ENCODE results near the gene HNRNPAB. TPM values are rescaled to one million over a fixed set of nuclear protein-coding genes. Genes with fewer than 3 reads are reported as not detected.

HNRNPAB gene
- total RNA-seq: 100 to 1,000 TPM; 183 to 198 TPM

DNA sequence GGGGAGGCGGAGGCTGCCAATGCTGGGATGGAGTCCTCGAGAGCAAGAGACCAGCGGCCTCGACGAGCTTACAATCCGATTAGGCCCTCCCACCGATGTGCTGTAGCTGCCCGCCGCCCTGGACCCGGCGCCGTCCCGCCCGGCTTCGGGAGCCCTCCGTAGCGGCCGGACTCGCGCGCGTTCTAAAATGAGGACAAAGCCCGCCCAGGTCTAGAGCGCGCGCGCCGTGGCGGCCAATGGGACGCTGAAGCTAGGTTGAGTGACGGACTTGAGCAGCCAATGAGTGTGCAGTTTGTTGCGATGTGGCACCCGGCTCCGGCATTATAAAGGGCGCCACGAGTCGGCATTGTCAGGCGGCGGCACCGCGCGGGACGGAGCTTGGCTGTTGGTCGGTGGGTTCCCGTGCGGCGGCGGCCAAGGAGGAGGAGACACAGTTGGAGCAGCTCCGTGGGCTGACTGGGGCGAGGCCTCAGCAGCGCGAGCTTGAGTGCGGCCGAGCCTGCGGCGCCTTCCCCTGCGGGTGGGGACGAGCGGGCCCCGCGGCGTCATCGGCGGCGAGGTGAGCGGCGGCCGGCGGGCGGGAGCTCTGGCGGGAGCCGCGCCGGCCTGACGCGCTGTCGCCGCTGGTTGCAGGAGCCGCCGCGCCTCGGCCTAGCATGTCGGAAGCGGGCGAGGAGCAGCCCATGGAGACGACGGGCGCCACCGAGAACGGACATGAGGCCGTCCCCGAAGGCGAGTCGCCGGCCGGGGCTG, at the start of gene HNRNPAB:
Gene HNRNPAB, plus strand, starts transcription at position 352 of the 753 bp plus-strand sequence. Its CDS starts 305 bp downstream, at position 657.
- Mint-ChIP-seq H3K27me3 (no peaks in the 10 kb centered on the region), H3K27ac (peak within 1 kb of the TSS; percentile 99), H3K36me3 (peaks cover 32% of the 10 kb centered on the region), H3K4me3 (peak within 1 kb of the TSS; percentile 98), H3K4me1 (peaks cover 32% of the 10 kb centered on the region), H3K9me3 (no peaks in the 10 kb centered on the region)
- POLR2A ChIA-PET: interaction anchor here (0.7 to 2.1 kb wide), 32 partner anchors 8 to 1673 kb away, joined by 3 to 19 read pairs (median 4); partner anchors contain the start of genes NHP2, PHYKPL, RUFY1 and ZNF354C
- ATAC-seq (ENCODE audit: low read depth) (peak; percentile 76), DNase-seq (peak; percentile 96)

DNA sequence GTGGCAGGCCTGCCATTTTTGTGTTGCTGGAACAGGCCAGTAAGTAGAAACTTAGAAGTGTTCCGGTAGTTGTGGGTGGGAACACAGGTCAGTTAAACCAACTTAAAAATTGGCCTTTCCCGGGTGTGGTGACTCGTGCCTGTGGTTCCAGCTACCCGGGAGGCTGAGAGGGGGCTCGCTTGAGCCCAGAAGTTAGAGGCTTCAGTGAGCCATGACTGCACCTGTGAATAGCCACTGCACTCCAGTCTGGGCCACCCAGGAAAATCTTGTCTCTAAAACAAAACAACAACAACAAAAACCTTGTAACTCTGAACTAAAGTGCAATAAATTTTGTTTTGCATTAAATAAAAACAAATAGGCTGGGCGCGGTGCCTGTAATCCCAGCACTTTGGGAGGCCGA, 49.3 kb upstream of the HNRNPAB start:
- no peak overlapping the region for H3K27ac Mint-ChIP-seq
- POLR2A ChIA-PET: no interaction called here
- H3K27me3 Mint-ChIP-seq: no peaks in the 10 kb centered on the region

DNA sequence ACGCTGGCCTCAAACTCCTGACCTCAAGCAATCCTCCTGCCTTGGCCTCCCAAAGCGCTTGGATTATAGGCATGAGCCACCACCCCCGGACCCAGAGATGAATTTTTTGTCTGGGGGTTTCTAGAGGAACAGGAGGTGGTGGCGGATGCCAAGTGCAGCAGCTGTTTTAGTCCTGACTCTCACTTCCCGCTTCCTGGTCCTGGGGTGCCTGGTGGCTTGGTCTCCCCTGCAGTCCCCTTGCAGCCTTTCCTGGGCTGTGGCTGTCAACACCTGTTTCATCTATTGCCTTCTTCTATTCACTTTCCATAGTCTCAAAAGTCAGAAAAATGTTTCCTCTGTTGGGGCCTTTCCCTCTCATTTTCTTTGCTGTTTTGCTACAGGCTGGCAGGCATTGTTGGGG, 44.2 kb upstream of the HNRNPAB start:
- peaks cover 30% of the 10 kb centered on the region for H3K27me3 Mint-ChIP-seq
- no peak for ATAC-seq (ENCODE audit: low read depth)
- POLR2A ChIA-PET: no interaction called here
- DNase-seq: no peak
- H3K9me3 Mint-ChIP-seq: no peaks in the 10 kb centered on the region
- no peak overlapping the region for H3K4me3 Mint-ChIP-seq
- no peaks in the 10 kb centered on the region for H3K36me3 Mint-ChIP-seq
- peaks cover 5% of the 10 kb centered on the region for H3K4me1 Mint-ChIP-seq
- H3K27ac Mint-ChIP-seq: no peak overlapping the region

More for the DNA sequence above, 49.3 kb upstream of the HNRNPAB start:
- H3K9me3 Mint-ChIP-seq: no peaks in the 10 kb centered on the region
- no peak overlapping the region for H3K4me3 Mint-ChIP-seq
- no peak for DNase-seq
- H3K36me3 Mint-ChIP-seq: peaks cover 13% of the 10 kb centered on the region
- no peak for ATAC-seq (ENCODE audit: low read depth)
- H3K4me1 Mint-ChIP-seq: peaks cover 24% of the 10 kb centered on the region

DNA sequence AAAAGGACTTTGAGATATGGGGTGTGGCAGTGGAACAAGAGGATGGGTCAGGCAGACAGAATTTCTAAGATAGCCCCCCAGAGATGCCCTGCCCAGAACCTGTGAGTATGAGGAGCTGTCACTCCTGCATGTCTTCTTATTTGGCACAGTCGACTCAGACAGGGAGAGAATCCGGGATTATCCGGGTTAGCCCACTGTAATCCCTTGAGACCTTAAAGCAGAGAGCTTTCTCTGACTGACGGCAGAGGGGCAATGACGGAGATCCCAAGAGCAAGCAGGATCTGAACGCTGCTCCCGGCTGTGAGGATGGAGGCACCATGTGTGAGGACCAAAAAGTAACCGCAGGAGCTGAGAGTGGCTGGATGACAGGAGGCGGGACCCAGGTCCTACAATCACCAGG, 41.9 kb upstream of the HNRNPAB start:
- no peak for ATAC-seq (ENCODE audit: low read depth)
- no peak overlapping the region for H3K27ac Mint-ChIP-seq
- H3K9me3 Mint-ChIP-seq: no peaks in the 10 kb centered on the region
- no peaks in the 10 kb centered on the region for H3K36me3 Mint-ChIP-seq
- POLR2A ChIA-PET: no interaction called here
- H3K27me3 Mint-ChIP-seq: peaks cover 36% of the 10 kb centered on the region
- no peak for DNase-seq
- H3K4me3 Mint-ChIP-seq: no peak overlapping the region
- peaks cover 5% of the 10 kb centered on the region for H3K4me1 Mint-ChIP-seq

DNA sequence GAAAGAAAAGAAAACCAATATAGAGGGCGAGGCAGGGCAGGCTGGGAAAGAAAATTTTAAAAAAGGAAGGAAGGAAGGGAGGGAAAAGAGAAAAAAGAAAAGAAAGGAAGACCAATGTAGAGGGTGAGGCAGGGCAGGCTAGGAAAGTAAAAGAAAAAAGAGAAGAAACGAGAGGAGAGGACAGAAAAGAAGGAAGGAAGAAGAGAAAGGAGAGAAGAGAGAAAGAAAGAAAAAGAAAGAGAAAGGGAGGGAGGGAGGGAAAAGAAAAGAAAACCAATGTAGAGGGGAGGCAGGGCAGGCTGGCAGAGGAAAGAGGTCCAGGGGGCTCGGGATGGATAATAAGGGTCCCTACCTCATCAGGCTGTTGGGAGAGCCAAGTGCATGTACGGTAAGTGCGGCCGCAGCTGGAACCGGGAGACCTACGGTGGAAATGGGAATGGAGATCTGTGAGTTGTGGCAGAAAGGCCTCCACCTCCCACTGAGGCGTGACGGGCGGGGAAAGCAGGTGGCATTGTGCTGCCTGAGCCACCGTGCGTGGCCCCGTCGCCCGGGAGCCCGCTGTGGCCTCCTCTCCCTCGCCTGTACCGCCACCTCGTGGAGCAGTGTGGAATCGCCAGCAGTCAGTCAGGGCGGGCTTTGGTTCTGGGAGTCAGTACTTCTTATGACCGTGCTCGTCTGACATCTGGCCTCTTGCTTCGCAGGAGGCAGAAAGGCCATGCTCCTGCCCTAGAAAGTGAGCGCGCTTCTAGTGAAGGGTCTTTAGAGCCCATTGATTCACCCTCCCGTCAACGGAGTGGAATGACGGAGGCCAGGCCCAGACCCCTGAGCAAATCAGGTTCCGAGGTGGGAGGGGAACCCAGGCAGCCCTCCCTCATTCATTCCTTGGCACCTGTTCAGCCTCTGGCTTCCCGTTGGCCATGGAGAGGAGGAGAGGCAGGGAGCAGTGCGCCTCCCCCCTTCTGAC, 40.3 kb upstream of the HNRNPAB start:
- peaks cover 5% of the 10 kb centered on the region for H3K4me1 Mint-ChIP-seq
- no peak overlapping the region for H3K27ac Mint-ChIP-seq
- H3K9me3 Mint-ChIP-seq: no peaks in the 10 kb centered on the region
- peaks cover 41% of the 10 kb centered on the region for H3K27me3 Mint-ChIP-seq
- POLR2A ChIA-PET: no interaction called here
- ATAC-seq (ENCODE audit: low read depth): peak; percentile 99
- H3K36me3 Mint-ChIP-seq: no peaks in the 10 kb centered on the region
- peak; percentile 97 for DNase-seq
- peak overlapping the region; percentile 41 for H3K4me3 Mint-ChIP-seq

DNA sequence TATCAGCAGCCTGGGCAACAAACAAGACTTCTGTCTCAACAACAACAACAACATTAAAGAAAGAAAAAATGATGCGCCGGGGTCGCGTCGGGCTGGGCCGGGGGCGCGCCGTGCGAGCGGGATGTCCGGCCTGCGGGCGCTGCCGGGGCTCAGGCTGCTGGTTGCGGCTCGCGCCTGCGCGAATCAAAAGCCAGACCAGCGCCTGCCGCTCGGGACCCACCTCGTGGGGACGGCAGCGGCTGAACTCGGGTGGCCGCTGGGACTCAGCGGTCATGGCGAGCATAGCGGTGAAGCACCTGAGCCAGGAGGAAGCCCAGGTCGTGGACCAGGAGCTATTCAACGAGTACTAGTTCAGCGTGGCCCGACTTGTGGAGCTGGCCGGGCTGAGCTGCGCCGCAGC, 38.8 kb upstream of the HNRNPAB start:
- no peak overlapping the region for H3K27ac Mint-ChIP-seq
- H3K27me3 Mint-ChIP-seq: peaks cover 39% of the 10 kb centered on the region
- no peaks in the 10 kb centered on the region for H3K36me3 Mint-ChIP-seq
- no peaks in the 10 kb centered on the region for H3K9me3 Mint-ChIP-seq
- H3K4me1 Mint-ChIP-seq: peaks cover 5% of the 10 kb centered on the region
- ATAC-seq (ENCODE audit: low read depth) (no peak), DNase-seq (no peak)
- POLR2A ChIA-PET: no interaction called here
- no peak overlapping the region for H3K4me3 Mint-ChIP-seq

DNA sequence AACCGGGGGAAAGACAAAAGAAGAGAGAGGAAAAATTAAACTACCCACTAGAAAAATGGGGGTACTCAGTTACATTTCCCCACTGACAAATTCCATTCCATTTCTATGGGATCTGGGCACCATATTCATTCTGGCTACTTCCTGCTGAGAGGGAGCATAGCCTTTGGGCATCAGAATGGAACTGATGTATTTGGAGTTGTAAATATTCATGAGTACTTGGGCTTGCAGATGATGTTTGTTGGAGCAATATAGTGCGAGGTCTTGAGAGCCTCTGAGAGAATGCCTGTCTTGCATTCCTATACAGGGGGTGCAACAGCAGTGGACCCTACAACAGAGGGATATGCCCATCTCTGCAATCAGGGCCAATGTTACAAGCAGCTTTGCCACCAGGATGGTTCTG, 33.9 kb upstream of the HNRNPAB start:
- Mint-ChIP-seq H3K4me3 (no peak overlapping the region), H3K27ac (no peak overlapping the region), H3K36me3 (no peaks in the 10 kb centered on the region), H3K9me3 (no peaks in the 10 kb centered on the region), H3K4me1 (no peaks in the 10 kb centered on the region), H3K27me3 (peaks cover 11% of the 10 kb centered on the region)
- POLR2A ChIA-PET: no interaction called here
- DNase-seq: no peak
- no peak for ATAC-seq (ENCODE audit: low read depth)

DNA sequence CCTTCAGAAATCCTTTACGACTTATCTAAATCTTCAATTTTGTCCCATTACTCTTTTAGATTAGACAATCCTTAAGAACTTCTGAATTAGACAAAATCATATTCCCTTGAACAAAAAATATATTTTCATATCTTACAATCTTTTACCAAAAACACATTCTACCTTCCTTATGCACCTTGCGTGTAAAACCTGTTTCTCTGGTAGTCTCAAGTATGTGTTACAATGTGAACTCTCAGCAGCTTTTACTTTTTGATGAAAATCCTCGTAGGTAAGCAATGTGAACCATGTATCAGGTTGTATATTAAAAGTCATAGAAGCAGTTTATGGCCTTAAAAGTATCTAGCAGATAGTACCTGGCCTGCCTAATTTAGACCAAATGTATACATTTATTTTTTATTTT, 29.9 kb upstream of the HNRNPAB start:
- Mint-ChIP-seq H3K27me3 (peaks cover 4% of the 10 kb centered on the region), H3K27ac (no peak overlapping the region), H3K4me3 (no peak overlapping the region), H3K4me1 (no peaks in the 10 kb centered on the region), H3K9me3 (no peaks in the 10 kb centered on the region), H3K36me3 (no peaks in the 10 kb centered on the region)
- POLR2A ChIA-PET: no interaction called here
- DNase-seq: no peak
- no peak for ATAC-seq (ENCODE audit: low read depth)

DNA sequence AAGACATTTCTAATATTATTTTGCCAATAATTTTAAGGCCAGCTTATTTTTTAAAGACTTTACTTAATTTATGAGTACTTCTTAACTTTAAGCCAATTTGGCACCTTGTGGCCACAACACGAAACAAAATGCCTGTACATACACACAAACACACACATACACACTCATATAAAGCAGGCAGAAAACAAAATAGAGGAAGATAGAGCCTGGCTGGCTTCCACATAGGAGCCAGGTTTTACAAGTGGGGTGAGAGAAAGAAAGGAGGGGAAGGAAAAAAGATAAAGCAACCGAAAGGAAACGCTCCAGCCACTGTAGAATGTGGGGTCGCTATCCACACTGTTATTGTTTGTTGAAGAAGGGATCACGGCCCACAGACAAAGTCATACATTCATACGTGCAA, 27.5 kb upstream of the HNRNPAB start:
- H3K4me1 Mint-ChIP-seq: no peaks in the 10 kb centered on the region
- H3K36me3 Mint-ChIP-seq: no peaks in the 10 kb centered on the region
- H3K9me3 Mint-ChIP-seq: no peaks in the 10 kb centered on the region
- no peak overlapping the region for H3K4me3 Mint-ChIP-seq
- H3K27ac Mint-ChIP-seq: no peak overlapping the region
- H3K27me3 Mint-ChIP-seq: peaks cover 4% of the 10 kb centered on the region
- ATAC-seq (ENCODE audit: low read depth) (no peak), DNase-seq (no peak)
- POLR2A ChIA-PET: interaction anchor here (1.4 kb wide), 1 partner anchor 28 kb away, joined by 4 read pairs; the partner anchor contains the start of gene HNRNPAB

DNA sequence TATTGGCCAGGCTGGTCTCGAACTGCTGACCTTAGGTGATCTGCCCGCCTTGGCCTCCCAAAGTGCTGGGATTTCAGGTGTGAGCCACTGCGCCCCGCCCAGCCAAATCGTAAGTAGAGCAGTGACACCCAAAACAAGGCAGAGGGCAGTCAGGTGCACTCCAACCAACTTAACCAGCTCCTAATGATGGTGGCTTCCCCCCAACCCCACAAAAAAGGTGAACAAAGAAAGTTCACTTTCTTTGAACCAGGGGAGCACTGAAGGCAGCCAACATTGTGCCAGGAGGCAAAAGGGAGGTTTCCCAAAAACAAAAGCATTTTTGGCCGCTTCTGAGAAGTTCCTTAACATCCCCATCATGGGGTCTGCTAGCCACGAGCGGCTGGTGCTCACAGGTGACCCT, 26.8 kb upstream of the HNRNPAB start:
- peaks cover 4% of the 10 kb centered on the region for H3K27me3 Mint-ChIP-seq
- H3K4me1 Mint-ChIP-seq: peaks cover 7% of the 10 kb centered on the region
- no peak overlapping the region for H3K27ac Mint-ChIP-seq
- ATAC-seq (ENCODE audit: low read depth) (no peak), DNase-seq (no peak)
- POLR2A ChIA-PET: interaction anchor here (0.6 to 1.0 kb wide), 2 partner anchors 27 to 1192 kb away, joined by 4 to 5 read pairs; partner anchors contain the start of gene HNRNPAB
- H3K36me3 Mint-ChIP-seq: no peaks in the 10 kb centered on the region
- H3K4me3 Mint-ChIP-seq: no peak overlapping the region
- H3K9me3 Mint-ChIP-seq: no peaks in the 10 kb centered on the region

DNA sequence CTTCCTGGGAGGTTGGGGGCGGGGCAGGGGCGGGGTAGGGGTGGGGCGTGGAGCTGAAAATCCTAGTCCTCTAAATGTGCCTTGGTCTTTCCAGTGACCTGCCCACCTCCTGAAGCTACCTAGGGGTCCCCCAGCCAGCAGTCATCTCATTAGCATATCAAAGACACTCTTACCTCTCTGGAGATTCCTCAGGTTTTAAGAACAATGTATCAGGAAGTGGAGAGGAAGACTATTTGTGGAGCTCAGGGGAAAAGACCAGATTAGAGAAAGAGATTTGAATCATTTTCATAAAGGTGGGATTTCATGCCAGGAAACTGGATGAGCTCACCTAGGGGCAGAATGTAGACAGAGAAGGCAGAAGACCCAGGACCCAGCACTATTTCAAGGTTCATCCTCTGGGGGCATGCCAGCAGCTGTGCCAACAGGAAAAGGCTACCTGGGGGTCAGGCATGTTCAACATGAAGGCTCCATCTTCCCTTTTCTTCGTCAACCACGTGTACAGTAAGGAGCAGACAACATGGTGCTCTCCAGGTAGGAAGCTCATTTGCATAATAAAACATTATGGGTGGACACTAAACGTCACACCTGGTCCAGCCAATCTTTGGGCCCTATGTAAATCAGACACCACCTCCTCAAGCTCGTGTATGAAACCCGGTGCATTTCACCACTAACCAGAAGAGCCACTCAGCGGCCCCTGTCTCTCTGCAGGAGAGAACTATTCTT, 24.0 kb upstream of the HNRNPAB start:
- no peaks in the 10 kb centered on the region for H3K9me3 Mint-ChIP-seq
- H3K27ac Mint-ChIP-seq: no peak overlapping the region
- POLR2A ChIA-PET: interaction anchor here (1.2 to 1.3 kb wide), 2 partner anchors 17 to 24 kb away, joined by 3 to 4 read pairs; partner anchors contain the start of gene HNRNPAB
- H3K4me3 Mint-ChIP-seq: no peak overlapping the region
- H3K36me3 Mint-ChIP-seq: no peaks in the 10 kb centered on the region
- H3K27me3 Mint-ChIP-seq: peaks cover 4% of the 10 kb centered on the region
- ATAC-seq (ENCODE audit: low read depth) (no peak), DNase-seq (no peak)
- peaks cover 8% of the 10 kb centered on the region for H3K4me1 Mint-ChIP-seq

DNA sequence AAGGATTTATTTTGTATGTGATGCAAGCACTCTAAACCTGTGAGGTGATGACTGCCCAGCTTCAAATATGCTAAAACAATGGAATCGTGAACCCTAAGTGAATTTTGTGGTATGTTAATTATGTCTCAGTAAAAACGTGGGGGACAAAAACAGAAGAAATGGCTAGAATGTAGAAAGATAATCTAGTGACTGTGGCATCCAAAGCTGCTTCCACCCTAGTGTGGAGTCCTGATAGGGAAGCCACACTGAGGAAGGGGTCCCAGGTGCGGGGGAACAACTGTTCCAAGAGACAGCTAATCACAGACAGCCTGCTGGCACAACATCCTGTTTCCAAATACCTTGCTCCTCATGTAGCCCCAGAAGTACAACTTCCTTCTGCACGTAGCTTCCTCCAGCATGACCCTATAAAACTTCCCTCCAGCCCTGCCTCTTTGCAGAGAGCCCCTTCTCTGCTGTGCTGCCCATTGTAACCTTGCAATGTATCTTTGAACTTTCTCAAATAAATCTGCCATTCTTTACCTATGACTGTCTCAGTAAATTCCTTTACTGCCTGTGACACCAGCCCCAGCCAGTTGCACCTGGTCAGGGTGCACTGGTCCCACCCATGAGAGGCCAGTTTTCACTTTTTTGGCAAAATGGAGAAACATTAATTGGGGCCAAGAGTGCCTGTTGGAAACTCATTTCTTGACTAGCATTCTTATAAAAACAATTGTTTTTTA, 22.0 kb upstream of the HNRNPAB start:
- peak overlapping the region; percentile 83 for H3K27ac Mint-ChIP-seq
- no peaks in the 10 kb centered on the region for H3K36me3 Mint-ChIP-seq
- DNase-seq (no peak), ATAC-seq (ENCODE audit: low read depth) (peak; percentile 65)
- no peaks in the 10 kb centered on the region for H3K9me3 Mint-ChIP-seq
- peak overlapping the region; percentile 48 for H3K4me3 Mint-ChIP-seq
- peaks cover 4% of the 10 kb centered on the region for H3K27me3 Mint-ChIP-seq
- peaks cover 8% of the 10 kb centered on the region for H3K4me1 Mint-ChIP-seq
- POLR2A ChIA-PET: interaction anchor here (0.6 to 1.9 kb wide), 3 partner anchors 11 to 76 kb away, joined by 3 to 9 read pairs (median 3); partner anchors contain the start of gene HNRNPAB

All from activated naive CD8-positive, alpha-beta T cell treated with anti-CD3 and anti-CD28 coated beads, Interleukin-2, amount 10 ng/mL, durations not matched to agents 7 days and 5 days (primary cell).